Panc1 (cell line): ENCODE results near the gene SCLY. TPM values are rescaled to one million over a fixed set of nuclear protein-coding genes. Genes with fewer than 3 reads are reported as not detected.

ENCODE experiments used
- ATAC-seq: fragments of 200-7000 bp; cut with Tn5 transposase; 2 replicates; pipeline ENCODE4 v1.9.1; 2020; ENCODE audit warnings: mild to moderate bottlenecking, moderate library complexity
- BruUV-seq: library from RNA; stranded (reverse); fragments of 400-500 nt; replicated peaks from 2 replicates; lab custom pipeline; 2021; lab: Mats Ljungman, UMichigan
- CTCF ChIA-PET: fragments of 300-600 bp; sonication (Branson Sonifier 250); formaldehyde crosslinking; loops from one replicate; lab custom pipeline; 2022; ENCODE audit warnings: antibody characterized with exemption; lab: Charles Lee
- POLR2A ChIA-PET: fragments of 300-600 bp; sonication (Branson Sonifier 250); formaldehyde crosslinking; loops from one replicate; lab custom pipeline; 2022; ENCODE audit warnings: antibody characterized with exemption; lab: Charles Lee
- DNase-seq: peaks from one replicate; pipeline ENCODE4 v3.0.0-alpha.2; 2010; ENCODE audit warnings: low read depth, low spot score
- H3K27ac ChIP-seq: 2 replicates; pipeline ENCODE4 v1.5.1; 2011; ENCODE audit warnings: mild to moderate bottlenecking, low read length, inconsistent platforms
- H3K27me3 ChIP-seq: fragments of 200-500 bp; sonication (Bioruptor generic); 2 replicates; pipeline ENCODE4 v1.6.0; 2014; ENCODE audit warnings: low read length, inconsistent platforms; ENCODE audit not compliant: control insufficient read depth, insufficient read depth
- H3K36me3 ChIP-seq: fragments of 200-500 bp; sonication (Bioruptor generic); 2 replicates; pipeline ENCODE4 v1.5.1; 2014; ENCODE audit warnings: inconsistent platforms, mild to moderate bottlenecking, low read length, moderate library complexity; ENCODE audit not compliant: control insufficient read depth, insufficient read depth
- H3K4me1 ChIP-seq: 2 replicates; pipeline ENCODE4 v1.5.1; 2011; ENCODE audit warnings: inconsistent platforms, mild to moderate bottlenecking, low read length, moderate library complexity; ENCODE audit not compliant: control insufficient read depth, insufficient read depth
- H3K4me3 ChIP-seq, 2 experiments: 2 replicates each; pipeline ENCODE4 v1.5.1; 2011 to 2012; ENCODE audit warnings: low read depth in 2 of 2, low read length in 2 of 2, mild to moderate bottlenecking in 2 of 2, inconsistent platforms in 1 of 2, moderate library complexity in 1 of 2
- H3K9me3 ChIP-seq: fragments of 200-500 bp; sonication (Bioruptor generic); 2 replicates; pipeline ENCODE4 v1.5.1; 2014; ENCODE audit warnings: low read depth, mild to moderate bottlenecking, inconsistent platforms, low read length, moderate library complexity; ENCODE audit not compliant: control insufficient read depth, insufficient read depth
- CTCF ChIP-seq: fragments of 450-650 bp; IDR thresholded peaks from 2 replicates; pipeline ENCODE4 v1.5.1; 2017; ENCODE audit warnings: mild to moderate bottlenecking
- POLR2AphosphoS5 ChIP-seq: IDR thresholded peaks from 2 replicates; pipeline ENCODE4 v1.6.1; 2012; ENCODE audit warnings: mild to moderate bottlenecking, low read depth, low read length, moderate library complexity
- REST ChIP-seq, 2 experiments: IDR thresholded peaks; 2 replicates each; pipeline ENCODE4 v1.6.1; 2011 to 2012; ENCODE audit warnings: low read depth in 2 of 2, control low read depth in 1 of 2, low read length in 1 of 2, mild to moderate bottlenecking in 1 of 2, moderate library complexity in 1 of 2; ENCODE audit not compliant: insufficient read depth in 1 of 2
- SIN3A ChIP-seq: IDR thresholded peaks from 2 replicates; pipeline ENCODE4 v1.6.1; 2012; ENCODE audit warnings: low read depth, mild to moderate bottlenecking, low read length, moderate library complexity, borderline replicate concordance; ENCODE audit not compliant: insufficient read depth
- TCF7L2 ChIP-seq: IDR thresholded peaks from 2 replicates; pipeline ENCODE4 v1.6.1; 2011; ENCODE audit warnings: mild to moderate bottlenecking, low read depth, low read length, inconsistent platforms
- in situ Hi-C: cut with HindIII; loops from 2 replicates; pipeline ENCODE4 v1.10.0; 2016; ENCODE audit warnings: low sequenced_read_pairs, low pct_unique_long_range_greater_than_20kb
- intact Hi-C: fragments of 100-400 bp; cut with micrococcal nuclease; formaldehyde crosslinking; loops from one replicate; pipeline ENCODE4 v1.10.0; 2022; ENCODE audit not compliant: unreplicated experiment
- total RNA-seq: library from RNA; stranded (reverse); gene quantifications from one replicate; pipeline ENCODE4 v1.2.1, GENCODE V29; 2021; ENCODE audit not compliant: unreplicated experiment

Gene SCLY
- total RNA-seq, 1 experiment from 2014 or later = 31.4 TPM

GRCh38 chr2:238082827-238083226 is 22.0 kb downstream of the SCLY start:
- no TSS peak for BruUV-seq
- ATAC-seq (no peak), DNase-seq (no peak)
- TF ChIP-seq TCF7L2 (no peak), REST (IDR thresholded peaks at IDR 0.05; ENCODE audit: insufficient read depth in 1 of 2, low read depth in 2 of 2, low read length in 1 of 2) (no peak), CTCF (no peak), POLR2AphosphoS5 (no peak), SIN3A (no peak)
- intact Hi-C loops (no loop called here), in situ Hi-C loops (no loop called here)
- H3K4me1 ChIP-seq = no peaks in the 10 kb centered on the region
- H3K27ac ChIP-seq = no peak overlapping the region
- CTCF ChIA-PET = no interaction called here
- peaks cover 6% of the 10 kb centered on the region; the same call in 1 of the 2 replicates for H3K9me3 ChIP-seq
- POLR2A ChIA-PET = no interaction called here
- H3K27me3 ChIP-seq = no peaks in the 10 kb centered on the region
- H3K4me3 ChIP-seq = no peak overlapping the region
- no peaks in the 10 kb centered on the region for H3K36me3 ChIP-seq

- ChIA-PET POLR2A (no interaction called here), CTCF (interaction anchor here (0.6 kb wide), 1 partner anchor 160 kb away, joined by 13 read pairs; no protein-coding TSS in a partner anchor)
- Histone ChIP-seq H3K4me1 (no peaks in the 10 kb centered on the region), H3K4me3 (no peak overlapping the region), H3K27ac (no peak overlapping the region), H3K27me3 (no peaks in the 10 kb centered on the region), H3K36me3 (no peaks in the 10 kb centered on the region), H3K9me3 (peaks cover 6% of the 10 kb centered on the region; the same call in 1 of the 2 replicates)
- ATAC-seq (no peak), DNase-seq (no peak)
- intact Hi-C loops = no loop called here
- TF ChIP-seq TCF7L2 (no peak), SIN3A (no peak), REST (IDR thresholded peaks at IDR 0.05; ENCODE audit: insufficient read depth in 1 of 2, low read depth in 2 of 2, low read length in 1 of 2) (no peak), CTCF (no peak), POLR2AphosphoS5 (no peak)
- BruUV-seq = no TSS peak
- in situ Hi-C loops = no loop called here
Measured at GRCh38 chr2:238083919-238084318, 23.1 kb downstream of the SCLY start.
